ENCODE measurements around the gene GTPBP3. TPM values are rescaled to one million over a fixed set of nuclear protein-coding genes. Genes with fewer than 3 reads are reported as not detected.

The GTPBP3 gene, protein sequence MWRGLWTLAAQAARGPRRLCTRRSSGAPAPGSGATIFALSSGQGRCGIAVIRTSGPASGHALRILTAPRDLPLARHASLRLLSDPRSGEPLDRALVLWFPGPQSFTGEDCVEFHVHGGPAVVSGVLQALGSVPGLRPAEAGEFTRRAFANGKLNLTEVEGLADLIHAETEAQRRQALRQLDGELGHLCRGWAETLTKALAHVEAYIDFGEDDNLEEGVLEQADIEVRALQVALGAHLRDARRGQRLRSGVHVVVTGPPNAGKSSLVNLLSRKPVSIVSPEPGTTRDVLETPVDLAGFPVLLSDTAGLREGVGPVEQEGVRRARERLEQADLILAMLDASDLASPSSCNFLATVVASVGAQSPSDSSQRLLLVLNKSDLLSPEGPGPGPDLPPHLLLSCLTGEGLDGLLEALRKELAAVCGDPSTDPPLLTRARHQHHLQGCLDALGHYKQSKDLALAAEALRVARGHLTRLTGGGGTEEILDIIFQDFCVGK
- total RNA-seq: 5.8 and 11.5 TPM in 2 replicates

DNA sequence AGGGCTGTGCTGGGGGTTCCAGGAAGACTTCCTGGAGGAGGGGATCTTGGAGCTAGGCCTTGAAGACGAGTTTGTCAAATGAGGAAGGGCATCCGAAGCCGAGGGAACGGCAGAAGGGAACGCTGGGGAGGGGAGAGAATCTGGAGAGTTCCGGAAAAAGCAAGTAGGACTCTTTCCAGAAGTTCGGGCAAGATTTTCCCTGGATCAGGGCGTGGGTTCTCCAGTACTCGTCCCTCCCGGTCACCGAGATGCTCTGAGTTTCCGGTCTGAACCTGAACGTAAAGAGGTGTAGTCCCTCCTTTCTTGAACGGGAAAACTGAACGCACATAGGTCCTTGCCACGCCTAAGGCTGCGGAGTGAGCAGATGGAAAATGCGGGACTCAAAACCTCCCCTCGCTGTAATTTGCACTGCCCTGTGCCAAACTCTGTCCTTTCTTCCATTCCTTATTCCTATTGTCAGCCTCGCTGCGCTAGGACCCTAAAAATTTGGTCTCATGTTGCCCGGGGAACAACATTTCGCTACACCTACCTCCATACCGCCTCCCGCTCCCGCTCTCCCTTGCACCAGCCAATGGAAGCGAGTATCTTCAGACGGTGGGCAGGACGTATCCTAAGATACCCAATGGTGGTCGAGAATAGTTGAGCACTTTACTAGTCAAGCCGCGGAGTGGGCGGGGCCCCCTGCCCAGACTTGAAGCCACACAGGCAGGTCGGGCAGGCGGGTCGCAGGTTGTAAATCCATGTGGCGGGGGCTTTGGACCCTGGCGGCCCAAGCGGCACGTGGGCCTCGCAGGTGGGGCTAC, at the start of gene GTPBP3:
GTPBP3 (plus strand) TSS at position 682 of the 803 bp plus-strand sequence; CDS start at position 741, 59 bp downstream.

DNA sequence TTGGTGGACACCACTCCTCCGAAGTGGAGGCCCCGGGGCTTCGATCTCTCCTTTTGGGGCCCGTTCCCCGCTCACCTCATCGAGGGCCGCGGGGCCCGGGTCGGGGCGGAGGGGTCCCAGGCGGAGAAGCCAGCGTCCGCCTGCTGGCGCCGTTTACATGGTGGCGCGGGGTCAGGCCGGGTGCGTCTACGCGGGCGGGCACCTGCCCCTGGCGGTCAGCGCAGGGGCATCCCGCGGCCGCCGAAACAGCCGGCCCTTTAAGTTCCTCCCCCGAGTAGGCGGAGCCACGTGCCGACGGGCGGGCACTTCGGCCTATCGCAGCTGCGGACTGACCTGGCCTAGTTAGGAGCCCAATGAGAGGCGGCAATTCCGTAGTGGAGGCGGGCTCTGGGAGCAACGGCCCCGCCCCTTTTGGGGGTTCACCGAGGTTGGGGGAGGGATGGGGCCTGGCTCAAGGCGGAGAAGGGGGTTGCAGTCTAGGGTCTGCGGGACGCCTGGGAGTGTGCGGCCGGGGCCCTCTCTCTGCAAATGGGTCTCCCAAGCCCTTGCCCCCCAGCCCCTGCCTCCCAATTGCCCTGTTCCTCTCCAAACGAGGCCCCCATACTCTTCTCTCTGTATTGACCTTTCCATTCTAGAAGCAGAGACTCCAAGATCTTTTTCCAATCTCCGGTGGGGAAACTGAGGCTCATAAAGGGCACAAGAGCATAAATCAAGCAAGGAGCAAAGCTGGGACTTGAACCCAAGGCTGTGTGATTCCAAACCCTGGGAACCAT, 34.0 kb upstream of the GTPBP3 start, which contains the start of gene ABHD8:
ABHD8 (minus strand) TSS at position 259 of the 773 bp plus-strand sequence. CDS start 1,809 bp downstream, outside the sequence.

DNA sequence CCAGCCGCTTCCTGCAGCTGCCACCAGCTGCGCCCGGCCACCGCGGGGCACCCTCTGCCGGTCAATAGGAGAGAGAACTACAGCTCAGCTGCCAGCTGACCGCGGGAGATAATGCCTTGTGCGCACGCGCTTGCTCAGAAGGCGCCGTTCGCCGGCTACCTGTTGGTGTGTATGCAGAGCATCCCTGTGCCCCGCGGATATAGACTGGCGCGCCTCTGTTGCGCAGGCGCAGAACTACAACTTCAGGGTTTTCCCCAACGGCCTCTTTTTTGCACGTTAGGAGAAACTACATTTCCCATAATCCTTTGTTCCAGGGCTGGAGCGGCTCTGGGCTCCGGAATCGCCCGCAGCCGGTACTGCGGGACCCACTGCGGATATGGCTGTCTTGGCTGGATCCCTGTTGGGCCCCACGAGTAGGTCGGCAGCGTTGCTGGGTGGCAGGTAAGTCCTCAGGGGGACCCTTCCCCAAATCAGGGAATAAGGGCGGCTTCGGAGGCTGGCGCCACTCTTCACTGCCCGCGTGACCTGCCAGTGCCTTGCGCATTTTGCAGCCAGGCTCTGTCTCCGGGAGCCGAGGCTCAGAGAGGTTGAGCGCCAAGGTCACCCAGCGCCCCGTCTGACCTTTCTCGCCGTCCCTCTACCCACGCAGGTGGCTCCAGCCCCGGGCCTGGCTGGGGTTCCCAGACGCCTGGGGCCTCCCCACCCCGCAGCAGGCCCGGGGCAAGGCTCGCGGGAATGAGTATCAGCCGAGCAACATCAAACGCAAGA, 31.7 kb upstream of the GTPBP3 start, which contains the start of gene MRPL34:
MRPL34 (plus strand) TSS at position 356 of the 768 bp plus-strand sequence; CDS start at position 377, 21 bp downstream.

DNA sequence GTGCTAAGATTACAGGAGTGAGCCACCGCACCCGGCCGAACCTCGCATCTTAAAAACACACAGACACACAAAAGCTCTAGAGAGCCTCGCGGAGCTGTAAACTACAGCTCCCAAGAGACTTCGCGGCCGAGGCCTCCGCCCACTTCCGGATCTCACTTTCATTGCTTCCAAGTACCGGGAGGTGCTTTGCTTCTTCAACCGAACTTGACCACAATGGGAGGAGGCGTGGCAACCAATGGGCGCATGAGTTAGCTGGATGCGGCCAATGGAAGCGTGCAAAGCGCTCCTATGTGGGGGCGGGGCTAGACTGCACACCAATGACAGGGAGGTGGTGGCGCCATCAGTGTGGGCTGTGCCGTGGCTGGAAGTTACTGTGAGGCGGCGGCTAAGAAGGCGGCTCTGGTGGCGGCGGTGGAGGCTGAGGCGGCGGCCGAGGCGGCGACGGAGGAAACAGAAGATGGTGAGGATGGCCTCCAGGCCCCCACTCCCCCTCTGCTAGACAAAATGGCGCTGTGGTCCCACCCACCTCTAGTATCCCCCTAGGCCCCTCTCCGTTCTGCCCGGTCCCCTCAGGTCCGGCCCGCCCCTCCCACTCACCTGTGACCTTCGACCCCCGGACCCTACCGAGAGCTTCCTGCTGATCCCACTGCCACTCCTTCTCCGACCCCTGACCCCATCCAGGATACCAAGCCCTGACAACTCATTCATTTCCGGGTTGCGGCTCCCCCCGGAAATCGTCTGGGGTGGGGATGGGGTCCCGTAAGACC, 28.0 kb upstream of the GTPBP3 start, which contains the start of gene DDA1:
DDA1 (plus strand) TSS at position 366 of the 767 bp plus-strand sequence; CDS start at position 458, 92 bp downstream.

DNA sequence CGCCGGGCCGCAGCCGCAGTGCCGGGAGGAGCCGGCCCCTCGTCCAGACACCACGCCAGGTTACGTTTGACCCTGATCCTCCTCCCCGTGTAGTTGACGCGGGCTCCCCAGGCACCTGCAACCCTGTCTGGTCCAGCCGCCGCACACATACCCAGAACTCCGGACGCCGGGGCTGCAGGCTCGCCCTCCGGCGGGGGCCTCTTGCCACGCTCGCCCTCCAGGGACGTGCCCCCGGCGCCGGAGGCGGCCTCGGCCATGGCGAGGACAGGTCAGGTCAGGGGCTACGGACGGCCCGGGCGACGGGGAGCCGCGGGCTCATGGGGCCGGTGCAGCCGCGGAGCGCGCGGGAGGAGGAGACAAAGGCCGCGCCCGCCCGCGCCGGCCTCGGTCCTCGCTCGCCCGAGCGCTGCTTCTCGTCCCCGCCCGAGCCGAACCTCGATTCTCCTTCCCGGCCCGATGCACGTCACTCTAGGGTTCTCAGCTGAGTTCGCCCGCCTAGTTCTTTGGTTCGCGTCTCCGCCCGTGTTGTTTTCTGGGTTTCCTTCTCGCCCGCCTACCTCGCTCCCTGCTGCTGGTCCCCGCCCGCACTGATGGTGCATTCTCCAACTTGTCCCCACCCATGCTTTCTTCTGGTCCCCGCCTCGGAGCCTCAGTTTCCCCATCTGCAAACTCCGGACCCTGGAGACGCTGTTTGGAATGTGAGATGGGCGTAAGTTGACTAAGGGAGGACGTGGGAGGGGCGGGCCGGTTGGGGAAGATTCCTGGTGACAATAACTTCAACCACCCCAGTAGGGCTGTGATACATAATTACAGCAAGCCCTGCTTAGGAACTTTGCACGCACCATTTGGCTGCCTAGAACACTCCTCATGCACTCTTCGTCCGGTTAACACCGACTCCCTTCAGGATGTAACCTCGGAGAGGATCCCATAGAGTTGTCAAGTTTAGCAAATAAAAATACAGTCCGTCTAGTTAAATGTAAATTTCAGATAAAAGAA, 2.6 kb upstream of the GTPBP3 start, which contains the start of gene ANO8:
ANO8 (minus strand) TSS at position 442 of the 996 bp plus-strand sequence; CDS start at position 257, 185 bp downstream.

DNA sequence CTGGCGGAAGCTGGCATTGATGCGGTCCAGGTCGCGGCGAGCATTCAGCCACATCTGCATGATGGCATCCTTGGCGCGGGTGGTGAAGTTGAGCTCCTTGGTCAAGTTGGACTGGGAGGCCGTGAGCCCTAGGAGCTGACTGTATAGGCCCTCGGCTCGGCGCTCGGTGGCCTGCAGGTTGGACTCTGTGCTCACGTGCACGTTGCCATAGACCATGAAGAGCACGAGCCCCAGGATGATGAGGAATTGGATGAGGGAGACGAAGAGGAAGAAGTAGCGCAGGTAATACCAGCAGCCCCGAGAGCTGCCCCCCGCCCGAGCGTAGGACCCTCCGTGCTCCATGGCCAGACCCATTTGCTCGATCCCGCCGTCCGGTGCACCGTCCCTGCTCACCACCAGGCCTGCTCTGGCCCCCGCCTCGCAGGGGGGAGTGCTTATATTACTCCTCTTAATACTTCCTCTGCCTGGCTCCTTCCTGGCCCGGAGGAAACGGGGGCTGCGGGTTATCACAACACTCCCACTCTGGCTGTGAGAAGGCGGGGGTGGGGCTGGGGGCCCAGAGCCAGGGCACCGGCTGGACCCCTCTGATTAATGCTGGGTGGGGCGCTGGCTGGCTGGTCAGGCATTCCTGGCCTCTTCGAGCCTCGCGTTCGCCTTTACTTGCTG, 39.7 kb downstream of the GTPBP3 start, which contains the start of gene PLVAP:
PLVAP (minus strand) TSS at position 408 of the 666 bp plus-strand sequence; CDS start at position 354, 54 bp downstream.

Other genes with a start within 250 kb of the GTPBP3 start
- 23.8 and 33.3 TPM in 2 replicates for gene USE1, start 122.2 kb upstream of the GTPBP3 start, total RNA-seq
- 1.4 and 2.4 TPM in 2 replicates for gene OCEL1, start 111.3 kb upstream of the GTPBP3 start, total RNA-seq
- 27.9 and 37.6 TPM in 2 replicates for gene NR2F6, start 91.6 kb upstream of the GTPBP3 start, total RNA-seq
- gene USHBP1, start 72.8 kb upstream of the GTPBP3 start, total RNA-seq: not detected in 2 replicates
- gene BABAM1, start 70.1 kb upstream of the GTPBP3 start, total RNA-seq: 86.8 and 89.7 TPM in 2 replicates
- 0.14 and 0.18 TPM in 2 replicates for gene ANKLE1, start 55.7 kb upstream of the GTPBP3 start, total RNA-seq
- gene ABHD8, start 34.1 kb upstream of the GTPBP3 start, total RNA-seq: 8.7 and 11.6 TPM in 2 replicates
- gene MRPL34, start 31.7 kb upstream of the GTPBP3 start, total RNA-seq: 13.5 and 33.7 TPM in 2 replicates
- 17.5 and 24.2 TPM in 2 replicates for gene DDA1, start 28.0 kb upstream of the GTPBP3 start, total RNA-seq
- 1.6 and 3.0 TPM in 2 replicates for gene ANO8, start 2.7 kb upstream of the GTPBP3 start, total RNA-seq
- 0.65 TPM in 1 of 2 replicates, not detected in the other for gene PLVAP, start 39.8 kb downstream of the GTPBP3 start, total RNA-seq
- gene CCDC194, start 56.6 kb downstream of the GTPBP3 start, total RNA-seq: not detected in 2 replicates
- gene BST2, start 68.1 kb downstream of the GTPBP3 start, total RNA-seq: 0.55 and 5.4 TPM in 2 replicates
- 25.1 and 28.2 TPM in 2 replicates for gene MVB12A, start 82.5 kb downstream of the GTPBP3 start, total RNA-seq
- gene TMEM221, start 111.1 kb downstream of the GTPBP3 start, total RNA-seq: under 0.01 and 0.14 TPM in 2 replicates
- gene NXNL1, start 123.4 kb downstream of the GTPBP3 start, total RNA-seq: not detected in 2 replicates
- gene SLC27A1, start 133.0 kb downstream of the GTPBP3 start, total RNA-seq: 14.9 and 20.4 TPM in 2 replicates
- 49.4 and 58.5 TPM in 2 replicates for gene PGLS, start 174.1 kb downstream of the GTPBP3 start, total RNA-seq
- 93.2 and 113 TPM in 2 replicates for gene COLGALT1, start 218.1 kb downstream of the GTPBP3 start, total RNA-seq

Measured in smooth muscle cell of bladder (primary cell).